NK-92 (cell line): Measurements from ENCODE around the gene ADH1C.

Experiments used
- DNase-seq: peaks from one replicate; lab custom pipeline; 2025; ENCODE audit not compliant: unreplicated experiment; lab: John Stamatoyannopoulos, UW

The ADH1C gene

GRCh38 chr4:99305638-99306400, 46.7 kb downstream of the ADH1C start:
- DNase-seq: no peak

DNA sequence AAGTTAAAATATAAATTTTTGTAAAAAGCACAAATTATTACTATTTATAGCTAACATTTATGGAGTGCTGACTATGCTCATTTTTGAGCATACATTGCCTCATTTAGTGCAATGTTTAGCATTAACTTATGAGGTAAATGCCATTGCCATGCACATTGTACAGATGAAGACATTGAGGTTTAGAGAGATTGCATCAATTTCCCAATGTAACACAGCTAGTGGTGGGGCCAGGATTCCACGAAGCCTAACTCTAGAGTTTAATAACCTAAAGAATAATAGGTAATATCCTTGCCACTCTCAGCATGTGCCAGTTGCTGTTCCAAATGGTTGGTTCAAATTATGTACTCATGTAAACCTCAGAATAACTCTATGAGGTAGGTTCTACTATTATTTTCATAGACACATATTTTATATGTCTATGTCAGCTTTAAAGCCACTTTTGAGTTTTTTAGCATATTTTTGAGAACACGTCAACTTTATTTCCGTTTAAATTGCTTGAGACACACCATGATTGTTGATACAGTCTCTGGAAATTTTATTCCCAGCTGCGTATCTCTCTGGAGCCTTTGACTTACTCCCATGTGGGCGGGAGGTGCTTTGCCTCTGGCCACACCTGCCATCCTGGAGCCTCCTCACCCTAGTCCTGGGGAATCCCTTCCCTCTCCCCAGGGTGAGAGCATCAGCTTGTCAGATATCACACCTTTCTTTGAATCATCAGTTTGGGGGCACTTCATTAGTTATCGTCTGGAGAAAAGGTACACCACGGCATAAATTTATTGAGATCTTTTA, 51.0 kb downstream of the ADH1C start:
- no peak for DNase-seq

DNA sequence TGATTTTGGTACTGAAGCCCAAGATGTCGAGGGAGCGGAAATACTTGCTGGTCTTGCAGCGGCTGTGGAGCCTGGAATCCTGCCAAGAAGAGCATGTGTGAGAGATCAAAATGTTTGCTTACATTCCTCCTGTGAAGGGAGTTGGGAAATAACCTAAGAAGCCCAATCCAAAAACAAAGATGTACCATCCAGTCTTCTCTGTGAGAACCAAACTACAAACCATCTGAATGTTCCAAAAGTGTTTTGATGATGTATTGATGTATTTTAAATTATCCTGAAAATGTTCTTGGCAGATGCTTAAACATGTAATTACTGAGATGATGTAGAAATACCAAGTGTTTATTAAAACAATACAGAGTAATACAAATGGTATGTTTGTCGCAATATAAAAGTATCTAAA, 51.6 kb downstream of the ADH1C start:
- no peak for DNase-seq

DNA sequence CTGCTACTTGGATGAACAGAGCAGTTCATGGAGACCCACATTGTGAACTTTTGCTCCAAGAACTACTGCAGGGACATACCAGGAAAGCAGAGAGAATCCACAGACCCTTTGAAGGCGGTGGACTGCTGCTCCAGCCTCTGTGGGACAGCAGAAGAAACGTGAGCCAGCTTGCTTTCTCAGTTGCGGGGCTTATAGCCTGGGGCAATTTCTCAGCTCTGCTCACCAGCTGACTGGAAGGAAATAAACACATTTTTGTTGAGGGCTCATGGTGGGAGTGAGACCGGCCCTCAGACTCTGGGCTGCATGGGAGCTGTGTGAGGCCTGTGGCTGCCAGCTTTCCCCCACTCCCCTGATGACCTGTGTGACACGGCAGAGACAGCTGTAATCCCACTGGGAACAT, 59.2 kb downstream of the ADH1C start:
- DNase-seq: no peak

DNA sequence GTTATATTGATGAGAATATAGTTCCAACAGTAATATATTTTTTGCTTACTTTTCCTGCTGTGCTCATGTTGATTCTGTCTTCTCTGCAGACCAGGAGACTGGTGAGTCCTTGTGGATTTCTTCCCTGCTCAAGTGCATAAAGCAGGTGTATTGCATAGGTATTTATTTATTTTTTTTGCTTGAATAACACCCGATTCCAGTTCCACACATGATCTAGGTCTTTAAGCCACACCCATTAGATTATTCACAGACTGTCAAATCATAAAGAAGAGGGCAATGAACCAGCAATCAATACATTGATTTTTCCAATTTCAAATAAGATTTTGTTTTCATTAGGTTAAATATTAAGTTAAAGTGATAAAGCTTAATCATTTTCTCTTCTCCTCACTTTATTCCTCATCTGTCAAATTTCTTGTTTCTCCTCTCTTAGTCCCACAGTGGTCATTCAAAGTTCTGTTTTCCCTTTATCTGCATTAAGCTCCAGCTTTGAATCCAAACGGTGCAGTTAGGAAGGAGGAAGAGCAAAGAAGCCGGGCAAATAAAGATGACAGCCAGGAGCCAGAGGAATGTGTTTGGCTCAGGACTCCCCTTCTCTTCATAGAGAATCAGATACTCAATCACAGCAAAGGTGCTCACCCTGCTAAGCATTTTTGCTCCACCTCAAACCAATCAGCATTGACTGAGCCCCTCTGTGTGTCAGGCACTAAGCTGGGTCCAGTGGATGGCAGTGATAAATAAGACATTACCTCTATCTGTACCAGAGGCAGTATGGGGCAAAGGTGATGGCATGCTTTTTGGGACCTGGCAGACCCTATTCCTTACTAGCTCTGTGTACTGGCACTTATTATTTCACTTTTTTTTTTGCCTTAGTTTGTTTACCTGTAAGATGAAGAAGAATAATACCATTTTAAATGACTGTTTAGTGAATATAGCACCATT, 61.4 kb downstream of the ADH1C start, which contains the start of gene ADH1A:
ADH1A (minus strand) TSS at position 138 of the 939 bp plus-strand sequence; CDS start at position 67, 71 bp downstream.
- no peak for DNase-seq
